NT2/D1 (cell line): Measurements from ENCODE around the gene LKAAEAR1.
"Not testable (repeated sequence)": the region's sequence is repeated elsewhere in the genome, so short reads cannot be mapped to it uniquely, and the experiment has no call there.

ENCODE experiments used
- DNase-seq: peaks from one replicate; pipeline ENCODE4 v3.0.0-alpha.2; 2011; ENCODE audit warnings: low read depth, low spot score
- H3K27me3 ChIP-seq: 2 replicates; pipeline ENCODE4 v1.6.0; 2011; ENCODE audit warnings: mild to moderate bottlenecking; ENCODE audit not compliant: insufficient read length, insufficient read depth
- H3K36me3 ChIP-seq: 2 replicates; pipeline ENCODE4 v1.6.1; 2011; ENCODE audit warnings: mild to moderate bottlenecking, low read length, mixed read lengths; ENCODE audit not compliant: insufficient read depth, insufficient read length
- H3K4me1 ChIP-seq: 2 replicates; pipeline ENCODE4 v1.5.1; 2011; ENCODE audit not compliant: insufficient read depth, insufficient read length
- H3K4me3 ChIP-seq: 2 replicates; pipeline ENCODE4 v1.5.1; 2011; ENCODE audit warnings: low read depth; ENCODE audit not compliant: insufficient read length
- H3K9ac ChIP-seq: 2 replicates; pipeline ENCODE4 v1.6.0; 2011; ENCODE audit warnings: low read depth; ENCODE audit not compliant: insufficient read length
- H3K9me3 ChIP-seq: 2 replicates; pipeline ENCODE4 v1.5.1; 2011; ENCODE audit warnings: mild to moderate bottlenecking, low read length; ENCODE audit not compliant: insufficient read depth
- SUZ12 ChIP-seq: IDR thresholded peaks from 2 replicates; pipeline ENCODE4 v1.6.1; 2011; ENCODE audit not compliant: insufficient read length, insufficient read depth; ENCODE audit errors: extremely low read depth
- YY1 ChIP-seq: IDR thresholded peaks from 2 replicates; pipeline ENCODE4 v1.6.1; 2011; ENCODE audit not compliant: insufficient read length, insufficient read depth
- ZNF274 ChIP-seq: IDR thresholded peaks from 2 replicates; pipeline ENCODE4 v1.6.1; 2011; ENCODE audit warnings: mild to moderate bottlenecking, low read depth, low read length

Gene LKAAEAR1

DNA sequence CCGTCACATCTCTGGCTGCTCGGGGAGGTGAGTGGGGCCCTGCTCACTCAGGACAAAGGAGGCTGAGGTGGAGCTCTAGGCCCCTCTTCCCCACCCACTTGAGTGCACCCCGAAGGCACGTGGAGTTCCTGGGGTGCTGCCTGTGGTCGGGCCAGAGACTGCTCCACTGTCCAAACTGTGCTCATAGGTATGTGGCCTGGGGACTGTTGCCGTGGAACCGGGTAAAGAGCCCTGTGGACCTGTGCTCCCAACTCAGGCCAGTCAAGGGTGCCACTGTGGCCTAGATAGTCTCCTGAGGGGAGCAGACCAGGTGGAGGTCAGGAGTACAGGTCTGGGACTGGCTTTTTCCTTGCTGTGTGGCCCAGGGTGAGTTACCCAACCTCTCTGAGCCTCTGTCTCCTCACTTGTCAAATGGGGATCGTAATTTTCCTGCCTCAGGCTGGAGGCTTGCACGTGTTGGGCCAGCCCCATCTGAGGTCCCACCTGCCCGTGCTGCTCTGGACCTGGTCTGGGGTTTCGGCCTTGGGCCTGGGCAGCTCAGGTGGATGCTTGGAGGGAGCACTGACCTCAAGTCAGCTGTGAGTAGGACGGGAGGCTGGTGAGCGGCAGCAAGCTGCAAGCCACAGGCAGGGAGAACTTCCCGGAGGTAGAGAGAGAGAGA lies 35.6 kb upstream of the LKAAEAR1 start:
- H3K4me3 ChIP-seq: no peak overlapping the region
- peak overlapping the region; percentile 36 for H3K9ac ChIP-seq
- H3K27me3 ChIP-seq: no peaks in the 10 kb centered on the region

DNA sequence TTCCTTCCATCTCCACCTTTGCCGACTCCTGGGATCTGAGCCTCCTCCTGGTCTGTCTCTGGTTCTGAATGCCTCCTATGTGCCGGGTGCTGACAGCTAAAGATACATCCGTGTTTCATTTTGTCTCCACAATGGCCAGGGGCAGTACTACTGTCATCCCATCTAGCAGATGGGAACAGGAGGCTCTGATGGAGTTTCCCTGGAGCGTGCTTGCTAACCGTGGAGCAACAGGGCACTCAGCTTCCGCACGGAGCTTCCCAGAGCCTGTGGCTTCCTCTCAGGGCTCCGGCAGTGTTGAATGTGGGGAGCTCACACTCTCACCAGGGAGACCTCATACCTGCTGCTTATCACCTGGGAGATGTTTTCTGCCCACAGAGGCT lies 35.1 kb upstream of the LKAAEAR1 start:
- no peaks in the 10 kb centered on the region for H3K9me3 ChIP-seq
- no peaks in the 10 kb centered on the region for H3K36me3 ChIP-seq
- H3K27me3 ChIP-seq: no peaks in the 10 kb centered on the region
- no peak overlapping the region for H3K9ac ChIP-seq
- TF ChIP-seq SUZ12 (no peak), ZNF274 (no peak), YY1 (no peak)
- no peak overlapping the region for H3K4me3 ChIP-seq
- no peak for DNase-seq
- H3K4me1 ChIP-seq: peaks cover 4% of the 10 kb centered on the region

More for the DNA sequence above, 35.6 kb upstream of the LKAAEAR1 start:
- Histone ChIP-seq H3K4me1 (peaks cover 4% of the 10 kb centered on the region), H3K9me3 (no peaks in the 10 kb centered on the region), H3K36me3 (no peaks in the 10 kb centered on the region)
- DNase-seq: no peak
- TF ChIP-seq SUZ12 (no peak), YY1 (no peak), ZNF274 (no peak)

DNA sequence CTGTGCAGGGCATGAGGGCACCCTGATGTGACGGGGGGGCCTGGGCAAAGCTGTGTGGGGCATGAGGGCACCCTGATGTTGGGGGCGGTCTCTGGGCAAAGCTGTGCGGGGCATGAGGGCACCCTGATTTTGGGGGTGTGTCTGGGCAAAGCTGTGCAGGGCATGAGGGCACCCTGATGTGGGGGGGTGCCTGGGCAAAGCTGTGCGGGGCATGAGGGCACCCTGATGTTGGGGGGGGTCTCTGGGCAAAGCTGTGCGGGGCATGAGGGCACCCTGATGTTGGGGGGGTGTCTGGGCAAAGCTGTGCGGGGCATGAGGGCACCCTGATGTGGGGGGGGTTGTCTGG lies 33.2 kb upstream of the LKAAEAR1 start:
- H3K9ac ChIP-seq, H3K4me3 ChIP-seq, H3K4me1 ChIP-seq, H3K27me3 ChIP-seq, H3K36me3 ChIP-seq, DNase-seq, H3K9me3 ChIP-seq: not testable (repeated sequence)

DNA sequence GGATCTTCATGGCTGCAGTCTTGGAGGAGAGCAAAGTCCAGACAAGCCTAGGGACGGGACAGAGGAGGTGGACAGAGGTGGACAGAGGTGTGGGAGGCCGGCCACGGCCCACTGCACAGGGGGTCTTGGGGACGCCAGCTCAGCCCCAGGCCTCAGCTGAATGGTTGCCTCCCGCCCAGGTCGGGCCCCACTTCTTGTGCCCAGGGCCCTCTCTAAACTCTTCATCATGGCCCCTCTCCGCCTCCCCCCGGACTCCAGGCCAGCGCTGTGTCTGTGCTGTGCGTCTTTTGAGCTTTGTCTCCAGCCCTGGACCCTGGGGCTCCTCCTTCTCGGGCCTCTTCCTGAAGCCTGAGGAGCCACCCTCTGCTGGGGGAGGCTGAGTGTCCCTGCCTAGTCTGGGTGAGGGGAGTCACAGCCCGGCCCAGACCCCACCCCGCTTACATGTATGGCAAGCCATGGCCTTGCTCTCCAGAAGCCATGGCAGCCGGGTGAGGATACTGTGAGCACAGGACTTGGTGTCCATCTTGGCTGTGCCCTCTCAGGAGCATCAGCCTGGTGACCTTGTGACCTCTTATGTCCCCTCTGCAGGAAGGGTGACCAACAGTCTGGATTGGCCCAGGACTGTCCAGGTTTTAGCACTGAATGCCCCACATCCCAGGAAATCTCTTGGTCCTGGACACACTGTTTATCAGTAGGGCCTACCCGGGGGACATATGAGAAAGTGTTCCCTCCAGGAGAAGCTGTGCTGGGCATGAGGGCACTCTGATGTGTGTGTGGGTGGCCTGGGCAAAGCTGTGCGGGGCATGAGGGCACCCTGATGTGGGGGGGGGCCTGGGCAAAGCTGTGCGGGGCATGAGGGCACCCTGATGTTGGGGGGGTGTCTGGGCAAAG lies 32.6 kb upstream of the LKAAEAR1 start:
- Histone ChIP-seq H3K4me3 (no peak overlapping the region), H3K9me3 (no peaks in the 10 kb centered on the region), H3K9ac (no peak overlapping the region), H3K27me3 (no peaks in the 10 kb centered on the region), H3K36me3 (no peaks in the 10 kb centered on the region), H3K4me1 (peaks cover 9% of the 10 kb centered on the region)
- DNase-seq: no peak
- TF ChIP-seq ZNF274 (no peak), SUZ12 (no peak), YY1 (no peak)

DNA sequence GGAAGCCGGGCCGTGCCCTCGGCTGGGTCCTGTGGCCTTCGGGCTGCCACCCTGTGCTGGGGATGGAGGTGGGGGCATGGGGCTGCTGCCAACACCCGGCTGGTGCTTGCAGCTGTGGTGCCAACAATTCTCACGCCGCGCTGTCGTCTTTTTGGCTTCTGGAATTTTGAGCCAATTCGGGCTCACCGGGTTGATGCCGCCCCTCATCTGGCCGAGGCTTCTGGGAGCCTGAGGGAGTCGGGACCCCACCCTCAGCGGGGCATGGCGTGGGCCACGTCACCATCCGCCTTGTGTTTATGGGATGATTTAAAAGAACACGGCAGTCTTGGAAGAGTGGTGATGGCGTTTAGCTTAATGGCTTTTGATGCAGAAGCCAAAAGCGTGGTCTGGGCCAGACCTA lies 31.8 kb upstream of the LKAAEAR1 start:
- no peaks in the 10 kb centered on the region for H3K27me3 ChIP-seq
- H3K36me3 ChIP-seq: no peaks in the 10 kb centered on the region
- no peaks in the 10 kb centered on the region for H3K9me3 ChIP-seq
- no peak overlapping the region for H3K4me3 ChIP-seq
- DNase-seq: no peak
- H3K9ac ChIP-seq: no peak overlapping the region
- peaks cover 9% of the 10 kb centered on the region for H3K4me1 ChIP-seq
- TF ChIP-seq SUZ12 (no peak), YY1 (no peak), ZNF274 (no peak)

DNA sequence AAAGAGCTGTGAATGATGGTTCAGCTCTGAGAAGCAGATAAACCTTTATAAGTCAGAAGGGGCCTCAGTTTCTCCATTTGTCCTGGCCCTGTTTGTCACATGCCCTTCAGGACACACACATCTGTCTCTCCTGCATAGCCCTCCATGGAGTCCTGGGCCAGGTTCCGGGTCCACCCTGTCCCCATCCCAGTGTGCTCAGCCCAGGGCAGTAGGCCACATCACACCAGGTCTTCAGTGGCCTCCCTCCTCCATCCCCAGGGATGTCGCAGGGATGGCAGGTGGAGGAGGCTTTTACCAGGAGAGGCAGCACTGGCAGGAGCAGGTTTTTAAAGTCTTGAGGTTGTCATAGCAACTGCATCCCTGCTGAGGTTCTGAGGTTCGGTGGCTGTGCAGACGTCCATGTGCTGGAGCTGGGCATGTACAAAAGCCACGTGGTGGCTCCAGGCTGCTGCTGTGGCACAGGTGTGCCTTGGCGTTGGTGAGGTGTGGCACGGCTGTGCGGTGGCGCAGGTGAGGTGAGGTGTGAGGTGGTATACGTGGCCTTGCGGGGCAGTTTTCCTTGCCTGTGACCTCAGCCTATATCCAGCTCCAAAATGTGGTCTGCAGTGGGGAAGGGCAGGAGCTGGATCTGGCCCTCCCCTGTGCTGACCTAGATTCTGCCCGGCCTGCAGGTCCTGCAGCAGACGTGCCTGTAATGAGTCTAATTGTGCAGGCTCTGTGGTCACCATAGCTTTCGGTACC lies 31.1 kb upstream of the LKAAEAR1 start:
- H3K4me1 ChIP-seq: peaks cover 7% of the 10 kb centered on the region
- H3K9me3 ChIP-seq: no peaks in the 10 kb centered on the region
- H3K4me3 ChIP-seq: no peak overlapping the region
- no peaks in the 10 kb centered on the region for H3K36me3 ChIP-seq
- no peak overlapping the region for H3K9ac ChIP-seq
- TF ChIP-seq YY1: no peak
- no peaks in the 10 kb centered on the region for H3K27me3 ChIP-seq
- DNase-seq: no peak

DNA sequence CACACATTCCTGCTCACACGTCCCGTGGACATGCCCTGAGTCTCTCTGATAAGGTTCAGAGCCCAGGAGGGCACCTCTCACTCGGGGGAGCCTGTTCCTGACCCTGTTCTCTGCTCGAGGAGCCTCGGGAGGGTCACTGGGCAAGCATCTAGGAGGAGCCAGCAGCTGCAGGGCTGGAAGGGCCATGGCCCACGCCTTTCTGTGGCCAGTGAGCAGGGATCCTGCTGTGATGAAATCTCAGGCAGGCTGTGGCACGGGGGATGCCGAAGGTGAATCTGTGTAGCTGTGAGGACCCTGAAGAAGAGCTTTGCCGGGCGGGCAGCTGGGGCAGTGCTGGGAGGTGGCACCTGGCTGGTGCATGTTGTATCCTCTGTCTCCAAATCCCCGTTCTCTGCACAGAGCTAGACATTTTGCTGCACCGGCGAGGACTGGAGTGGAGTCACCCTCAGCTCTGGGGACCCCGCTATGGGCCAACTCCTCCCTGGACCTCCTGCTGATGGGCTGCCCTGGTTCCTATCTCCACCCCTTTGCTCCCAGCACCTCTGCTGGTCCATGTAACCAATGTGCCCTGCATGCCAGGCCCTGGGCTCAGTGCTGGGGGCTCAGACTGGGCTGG lies 30.3 kb upstream of the LKAAEAR1 start:
- H3K36me3 ChIP-seq: no peaks in the 10 kb centered on the region
- no peak overlapping the region for H3K9ac ChIP-seq
- H3K4me1 ChIP-seq: peaks cover 7% of the 10 kb centered on the region
- H3K27me3 ChIP-seq: no peaks in the 10 kb centered on the region
- no peaks in the 10 kb centered on the region for H3K9me3 ChIP-seq
- DNase-seq: no peak
- H3K4me3 ChIP-seq: no peak overlapping the region
- TF ChIP-seq ZNF274 (no peak), SUZ12 (no peak), YY1 (no peak)
